HG03521 (cell line): Measurements from ENCODE around the gene TJP3.

ENCODE experiments used
- ATAC-seq: cut with Tn5 transposase; IDR thresholded peaks from one replicate; pipeline ENCODE4 v1.9.1; 2021; ENCODE audit warnings: mild to moderate bottlenecking, moderate library complexity; ENCODE audit not compliant: unreplicated experiment

The TJP3 gene

GRCh38 chr19:3781603-3782002 lies 73.4 kb downstream of the TJP3 start:
- ATAC-seq: no peak

GRCh38 chr19:3782330-3782729 lies 74.1 kb downstream of the TJP3 start:
- ATAC-seq: no peak

DNA sequence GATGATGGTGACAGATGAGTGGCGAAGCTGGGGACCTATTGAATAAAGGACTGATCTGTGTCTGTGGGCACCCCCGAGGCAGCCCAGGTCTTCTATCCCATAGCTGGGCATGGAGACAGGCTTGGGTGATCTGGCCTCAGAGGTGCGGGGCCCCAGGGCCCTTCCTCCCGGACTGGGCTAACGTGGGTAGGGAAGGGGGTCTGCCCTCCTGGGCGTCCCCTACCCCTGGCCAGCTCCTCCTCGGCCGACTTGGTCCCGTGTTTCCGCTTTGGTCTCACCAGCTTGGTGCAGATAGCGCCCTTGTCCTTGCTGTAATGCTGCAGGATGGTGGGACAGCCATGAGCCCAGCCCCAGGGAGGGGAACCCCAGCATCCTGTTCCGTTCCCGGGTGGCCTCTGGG lies 74.7 kb downstream of the TJP3 start:
- ATAC-seq: no peak

- no peak for ATAC-seq
These were observed 75.7 kb downstream of the TJP3 start for GRCh38 chr19:3783660-3784584.

DNA sequence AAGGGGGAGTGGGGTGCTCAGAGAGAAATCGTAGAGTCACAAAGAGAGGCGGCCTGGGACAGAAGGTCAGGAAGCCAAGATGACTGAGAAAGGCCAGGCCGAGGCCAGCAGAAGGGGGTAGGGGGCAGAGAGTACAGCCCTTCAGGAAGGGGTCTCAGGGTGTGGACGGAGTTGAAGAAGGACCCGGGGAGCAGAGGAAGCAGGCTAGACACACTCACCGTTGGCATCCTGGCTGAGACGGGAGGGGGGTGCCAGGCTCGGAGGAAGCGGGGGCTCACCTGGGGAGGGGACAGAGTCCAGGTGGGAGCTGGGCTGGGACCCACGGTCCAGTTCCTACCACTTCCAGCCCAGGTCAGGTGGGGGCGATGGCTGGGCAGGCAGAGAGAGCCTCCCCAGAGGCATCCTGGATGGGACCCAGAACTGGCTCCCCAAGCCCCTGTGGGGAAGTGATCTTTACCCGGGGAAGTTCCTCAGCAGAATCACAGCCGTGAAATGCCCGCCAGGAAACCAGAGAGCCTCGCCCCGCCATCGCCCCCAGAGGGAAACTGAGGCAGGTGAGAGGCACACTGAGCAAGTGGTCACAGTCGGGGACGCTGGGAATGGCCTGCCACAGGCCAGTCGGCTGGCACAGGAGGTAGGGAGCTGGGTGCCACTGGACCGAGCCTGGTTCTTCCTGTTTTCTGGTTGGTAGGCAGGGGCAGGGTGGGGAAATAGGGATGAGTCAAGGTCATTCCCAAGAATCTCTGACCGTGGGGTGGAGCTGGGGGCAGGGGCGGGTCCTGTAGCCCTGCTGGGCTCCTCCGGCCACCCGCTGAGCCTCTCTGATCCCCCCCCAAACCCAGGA lies 76.6 kb downstream of the TJP3 start:
- ATAC-seq: no peak

GRCh38 chr19:3785451-3785937 lies 77.3 kb downstream of the TJP3 start:
- no peak for ATAC-seq

DNA sequence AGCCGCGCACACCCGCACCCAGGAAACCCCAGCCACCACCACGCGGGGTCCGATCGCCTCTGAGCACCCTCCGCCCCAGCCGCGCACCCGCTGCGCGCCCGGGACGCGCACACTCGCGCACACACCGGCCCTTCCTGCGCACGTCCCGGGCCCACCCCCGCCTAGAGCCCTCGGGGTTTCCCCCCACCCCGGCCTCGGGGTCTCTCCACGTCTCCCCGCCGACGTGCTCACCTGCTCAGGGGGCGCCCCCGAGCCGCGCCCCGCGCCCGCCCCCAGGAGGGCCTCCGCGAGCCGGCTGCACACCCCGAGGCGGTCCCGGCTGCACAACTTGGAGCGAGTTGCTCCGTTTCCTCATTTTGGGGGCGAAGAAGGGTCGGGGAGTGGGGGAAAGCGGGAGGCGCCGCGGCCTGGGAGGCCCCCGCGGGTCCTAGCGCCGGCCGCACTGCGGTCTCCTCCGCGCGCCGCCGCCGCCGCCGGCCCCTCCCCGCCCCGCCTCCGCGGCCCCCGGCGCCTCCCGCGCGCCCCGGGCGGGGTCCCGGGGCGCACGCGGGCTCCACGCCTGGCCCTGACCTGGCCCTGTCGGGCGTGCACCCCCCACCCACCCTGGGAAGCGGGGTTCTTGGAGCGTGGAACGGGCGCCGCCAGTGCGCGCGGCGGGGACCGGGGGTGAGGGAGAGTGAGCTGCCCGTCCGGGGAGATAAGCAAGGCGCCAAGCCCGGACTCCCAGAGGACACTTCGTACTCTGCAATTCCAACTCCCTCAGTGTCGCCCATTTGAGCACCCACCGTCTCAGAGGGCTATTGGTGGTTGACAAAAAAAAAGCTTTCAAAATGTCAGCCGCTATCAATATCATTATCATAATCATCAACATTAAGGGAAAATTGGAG lies 78.0 kb downstream of the TJP3 start, which contains the start of gene MATK:
TSS of gene MATK (minus strand) at position 444 of the 887 bp plus-strand sequence. CDS start 1,246 bp downstream, outside the sequence.
- no peak for ATAC-seq

DNA sequence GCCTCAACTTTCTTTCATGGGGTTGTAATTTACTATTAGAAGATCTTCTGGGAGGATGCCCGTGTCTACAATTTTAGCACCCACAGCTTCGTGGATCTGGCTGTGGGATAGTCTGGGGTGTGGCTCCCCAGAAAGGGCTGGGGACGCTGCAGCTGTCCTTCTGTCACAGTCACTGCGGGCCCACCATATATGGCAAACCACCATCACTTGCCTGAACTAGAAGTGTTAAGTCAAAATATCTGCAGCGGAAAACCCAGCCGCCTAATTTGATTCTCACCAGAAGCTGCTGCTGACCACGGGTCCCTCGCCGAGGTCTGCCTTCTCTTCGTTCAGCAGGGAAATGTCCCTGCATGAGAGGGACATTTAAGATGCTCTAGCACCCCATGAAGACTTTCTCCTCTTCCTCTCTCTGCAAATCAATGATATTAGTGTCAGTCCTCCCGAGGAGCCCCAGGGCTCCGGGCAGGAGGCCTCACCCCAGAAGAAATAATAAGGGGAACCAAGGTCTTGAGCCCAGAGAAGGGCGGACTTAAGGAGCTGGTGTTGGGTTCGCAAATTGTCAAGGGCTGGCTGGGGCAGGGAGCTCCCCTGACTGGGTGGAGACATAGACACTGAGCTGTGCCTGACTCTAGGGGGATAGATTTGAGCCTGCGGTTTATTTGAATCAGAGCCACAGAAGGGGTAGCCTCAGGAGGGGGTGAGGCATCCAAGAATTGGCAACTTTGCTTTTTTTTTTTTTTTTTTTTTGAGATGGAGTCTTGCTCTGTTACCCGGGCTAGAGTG lies 81.0 kb downstream of the TJP3 start:
- no peak for ATAC-seq

- no peak for ATAC-seq
These were observed 82.1 kb downstream of the TJP3 start for GRCh38 chr19:3790209-3790734.

DNA sequence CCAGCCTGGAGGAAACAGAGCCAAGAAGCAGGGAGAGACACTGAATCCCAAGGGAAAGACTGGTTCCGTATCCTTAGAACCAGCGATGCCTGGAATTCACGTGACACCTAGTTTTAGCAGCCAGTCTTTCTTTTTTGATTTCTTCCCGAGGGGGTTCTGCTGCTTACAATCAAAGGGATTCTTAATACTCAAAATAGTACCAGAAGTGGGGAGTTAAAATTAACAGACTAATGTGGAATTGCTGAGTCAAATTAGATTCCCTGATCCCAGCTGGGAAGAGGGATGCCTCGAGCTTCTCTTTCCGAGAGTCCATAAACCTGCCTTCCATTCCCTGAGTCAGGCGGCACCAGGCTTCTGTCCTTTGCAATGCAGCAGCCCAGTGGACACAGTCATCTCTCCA lies 82.8 kb downstream of the TJP3 start:
- no peak for ATAC-seq

GRCh38 chr19:3792114-3792513 lies 83.9 kb downstream of the TJP3 start:
- ATAC-seq: no peak

GRCh38 chr19:3793799-3794198 lies 85.6 kb downstream of the TJP3 start:
- ATAC-seq: no peak

GRCh38 chr19:3796358-3796757 lies 88.2 kb downstream of the TJP3 start:
- ATAC-seq: no peak

GRCh38 chr19:3798137-3798536 lies 90.0 kb downstream of the TJP3 start:
- ATAC-seq: no peak
